ENCODE measurements around the gene ERO1B.

DNA sequence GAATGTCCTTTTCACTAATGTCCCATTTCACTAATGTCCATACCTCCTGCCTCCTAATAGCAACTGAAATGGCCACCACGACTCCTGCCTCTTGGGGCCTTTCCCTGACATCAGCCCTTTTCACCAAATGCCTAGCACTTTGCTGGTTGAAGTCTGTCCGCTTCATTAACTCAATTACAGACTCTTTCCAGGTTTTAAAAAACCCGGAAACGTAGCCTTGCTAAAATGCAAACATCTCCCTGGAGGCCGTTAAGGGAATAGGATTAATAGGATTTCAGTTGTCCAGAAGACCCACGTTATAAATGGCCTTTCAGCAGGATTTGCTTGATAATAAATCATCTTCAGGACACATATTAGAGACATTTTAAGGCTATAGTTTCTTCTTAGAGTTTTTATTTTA is 25.7 kb upstream of the ERO1B start:
- TF ChIP-seq CTCF (IDR thresholded peaks at IDR 0.05 in 2 of 3, conservative IDR thresholded peaks at IDR 0.05 in 1 of 3; ENCODE audit: borderline replicate concordance in 1 of 3, insufficient read depth in 1 of 3, low read depth in 2 of 3, low read length in 2 of 3) (no peak), CEBPB (IDR thresholded peaks at IDR 0.05; ENCODE audit: low read depth) (no peak), RAD21 (IDR thresholded peaks at IDR 0.05; ENCODE audit: low read depth) (no peak), POLR2AphosphoS5 (IDR thresholded peaks at IDR 0.05; ENCODE audit: low read depth, low read length) (no peak), POLR2A (IDR thresholded peaks at IDR 0.05; ENCODE audit: borderline replicate concordance, extremely low read depth, insufficient read depth, insufficient read length) (no peak), EZH2phosphoT487 (IDR thresholded peaks at IDR 0.05; ENCODE audit: borderline replicate concordance) (no peak), EZH2 (IDR thresholded peaks at IDR 0.05) (no peak), TCF7L2 (IDR thresholded peaks at IDR 0.05; ENCODE audit: borderline replicate concordance, extremely low read depth, insufficient read depth, insufficient read length) (no peak), SIN3A (IDR thresholded peaks at IDR 0.05; ENCODE audit: low read depth) (no peak), YY1 (IDR thresholded peaks at IDR 0.05; ENCODE audit: extremely low read depth, insufficient replicate concordance, low read depth, low read length) (no peak)
- TF ChIP-seq, protein P1, sequence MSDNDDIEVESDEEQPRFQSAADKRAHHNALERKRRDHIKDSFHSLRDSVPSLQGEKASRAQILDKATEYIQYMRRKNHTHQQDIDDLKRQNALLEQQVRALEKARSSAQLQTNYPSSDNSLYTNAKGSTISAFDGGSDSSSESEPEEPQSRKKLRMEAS (IDR thresholded peaks at IDR 0.05): no peak
- TF ChIP-seq, protein P2, sequence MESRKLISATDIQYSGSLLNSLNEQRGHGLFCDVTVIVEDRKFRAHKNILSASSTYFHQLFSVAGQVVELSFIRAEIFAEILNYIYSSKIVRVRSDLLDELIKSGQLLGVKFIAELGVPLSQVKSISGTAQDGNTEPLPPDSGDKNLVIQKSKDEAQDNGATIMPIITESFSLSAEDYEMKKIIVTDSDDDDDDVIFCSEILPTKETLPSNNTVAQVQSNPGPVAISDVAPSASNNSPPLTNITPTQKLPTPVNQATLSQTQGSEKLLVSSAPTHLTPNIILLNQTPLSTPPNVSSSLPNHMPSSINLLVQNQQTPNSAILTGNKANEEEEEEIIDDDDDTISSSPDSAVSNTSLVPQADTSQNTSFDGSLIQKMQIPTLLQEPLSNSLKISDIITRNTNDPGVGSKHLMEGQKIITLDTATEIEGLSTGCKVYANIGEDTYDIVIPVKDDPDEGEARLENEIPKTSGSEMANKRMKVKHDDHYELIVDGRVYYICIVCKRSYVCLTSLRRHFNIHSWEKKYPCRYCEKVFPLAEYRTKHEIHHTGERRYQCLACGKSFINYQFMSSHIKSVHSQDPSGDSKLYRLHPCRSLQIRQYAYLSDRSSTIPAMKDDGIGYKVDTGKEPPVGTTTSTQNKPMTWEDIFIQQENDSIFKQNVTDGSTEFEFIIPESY (IDR thresholded peaks at IDR 0.05; ENCODE audit: extremely low read depth, insufficient replicate concordance, low read length): no peak
